Hepatic stellate cell (primary cell): ENCODE results near the gene TELO2.

Experiments
- DNase-seq: peaks from one replicate; pipeline ENCODE4 v3.0.0; 2011; ENCODE audit warnings: low spot score

Gene TELO2

GRCh38 chr16:1556254-1556653 lies 63.1 kb downstream of the TELO2 start:
- no peak for DNase-seq

- no peak for DNase-seq
These were observed 63.9 kb downstream of the TELO2 start for GRCh38 chr16:1557074-1557473.

GRCh38 chr16:1557576-1557975 lies 64.4 kb downstream of the TELO2 start:
- no peak for DNase-seq

GRCh38 chr16:1559446-1559975 lies 66.4 kb downstream of the TELO2 start:
- DNase-seq = no peak
